Measurements from ENCODE around the gene PLPP4.

The PLPP4 gene

GRCh38 chr10:120457431-120458172 lies 575 bp downstream of the PLPP4 start:
- DNase-seq, result no peak
- peak overlapping the region; percentile 72 for H3K4me3 ChIP-seq (ENCODE audit: low read depth, low read length)

GRCh38 chr10:120458432-120458831 lies 1.4 kb downstream of the PLPP4 start:
- TF ChIP-seq CTCF (IDR thresholded peaks at IDR 0.05; ENCODE audit: low read depth, low read length, missing control alignments), result no peak
- in situ Hi-C loops (cut with HindIII; ENCODE audit: low pct_ligation_motif_present, low sequenced_read_pairs), result no loop called here
- Histone ChIP-seq H3K4me3 (ENCODE audit: low read depth, low read length) (peak overlapping the region; percentile 72), H3K36me3 (replicated peaks) (no peaks in the 10 kb centered on the region), H3K27ac (no peak overlapping the region), H3K27me3 (replicated peaks) (peaks cover 5% of the 10 kb centered on the region)
- DNase-seq, result no peak

More at GRCh38 chr10:120457431-120458172, 575 bp downstream of the PLPP4 start:
- Histone ChIP-seq H3K27ac (peak overlapping the region; percentile 25), H3K27me3 (replicated peaks) (peaks cover 5% of the 10 kb centered on the region), H3K36me3 (replicated peaks) (no peaks in the 10 kb centered on the region)
- no peak for TF ChIP-seq CTCF (IDR thresholded peaks at IDR 0.05; ENCODE audit: low read depth, low read length, missing control alignments)
- in situ Hi-C loops (cut with HindIII; ENCODE audit: low pct_ligation_motif_present, low sequenced_read_pairs), result no loop called here

- in situ Hi-C loops (cut with HindIII; ENCODE audit: low pct_ligation_motif_present, low sequenced_read_pairs), result no loop called here
- no peaks in the 10 kb centered on the region for H3K36me3 ChIP-seq (replicated peaks)
- H3K27ac ChIP-seq, result no peak overlapping the region
- DNase-seq, result no peak
- TF ChIP-seq CTCF (IDR thresholded peaks at IDR 0.05; ENCODE audit: low read depth, low read length, missing control alignments), result no peak
- H3K27me3 ChIP-seq (replicated peaks), result peaks cover 5% of the 10 kb centered on the region
- no peak overlapping the region for H3K4me3 ChIP-seq (ENCODE audit: low read depth, low read length)
Observed at GRCh38 chr10:120459185-120459584, 2.2 kb downstream of the PLPP4 start.

GRCh38 chr10:120460186-120460585 lies 3.2 kb downstream of the PLPP4 start:
- no peak for TF ChIP-seq CTCF (IDR thresholded peaks at IDR 0.05; ENCODE audit: low read depth, low read length, missing control alignments)
- Histone ChIP-seq H3K27me3 (replicated peaks) (peaks cover 5% of the 10 kb centered on the region), H3K4me3 (ENCODE audit: low read depth, low read length) (no peak overlapping the region), H3K36me3 (replicated peaks) (no peaks in the 10 kb centered on the region), H3K27ac (peak overlapping the region; percentile 66)
- in situ Hi-C loops (cut with HindIII; ENCODE audit: low pct_ligation_motif_present, low sequenced_read_pairs), result no loop called here
- DNase-seq, result no peak

GRCh38 chr10:120460776-120461175 lies 3.7 kb downstream of the PLPP4 start:
- no peaks in the 10 kb centered on the region for H3K36me3 ChIP-seq (replicated peaks)
- DNase-seq, result peak; percentile 93
- TF ChIP-seq CTCF (IDR thresholded peaks at IDR 0.05; ENCODE audit: low read depth, low read length, missing control alignments), result no peak

More at GRCh38 chr10:120460776-120461175, 3.7 kb downstream of the PLPP4 start:
- peaks cover 5% of the 10 kb centered on the region for H3K27me3 ChIP-seq (replicated peaks)
- in situ Hi-C loops (cut with HindIII; ENCODE audit: low pct_ligation_motif_present, low sequenced_read_pairs), result no loop called here
- no peak overlapping the region for H3K4me3 ChIP-seq (ENCODE audit: low read depth, low read length)
- H3K27ac ChIP-seq, result peak overlapping the region; percentile 66
